Gastroesophageal sphincter (tissue), 3 donors: Measurements from ENCODE around the gene TNS1.

Experiments used
- CTCF ChIP-seq, 4 experiments: fragments of 200-600 bp in 2 of 4; fragments of 450-650 bp in 2 of 4; sonication (generic) in 1 of 4; IDR thresholded peaks; one replicate each; pipeline ENCODE4 v1.5.1; 2017 to 2019; ENCODE audit warnings: antibody characterized with exemption in 4 of 4, mild to moderate bottlenecking in 2 of 4, moderate library complexity in 2 of 4
- EP300 ChIP-seq: sonication (generic); formaldehyde crosslinking; IDR thresholded peaks from one replicate; pipeline ENCODE4 v1.6.1; 2017; ENCODE audit warnings: antibody characterized with exemption, mild to moderate bottlenecking
- POLR2A ChIP-seq, 2 donors: fragments of 450-650 bp; IDR thresholded peaks; one replicate each; pipeline ENCODE4 v1.6.1; 2017; ENCODE audit warnings: antibody characterized with exemption in 2 of 2, mild to moderate bottlenecking in 2 of 2, moderate library complexity in 1 of 2
- POLR2AphosphoS5 ChIP-seq: sonication (generic); formaldehyde crosslinking; IDR thresholded peaks from one replicate; pipeline ENCODE4 v1.6.1; 2017; ENCODE audit warnings: antibody characterized with exemption

- no peak for TF ChIP-seq CTCF (IDR thresholded peaks at IDR 0.05)
- no peak for TF ChIP-seq POLR2A (IDR thresholded peaks at IDR 0.05)
- TF ChIP-seq POLR2AphosphoS5: no peak
- no peak for TF ChIP-seq EP300
Measured at GRCh38 chr2:217973008-217973787, 29.6 kb downstream of the TNS1 start.
